ENCODE data around the gene SPG7. TPM values are rescaled to one million over a fixed set of nuclear protein-coding genes. Genes with fewer than 3 reads are reported as not detected.

SPG7 gene
- total RNA-seq, 1 experiment from 2014 or later: 119 TPM

DNA sequence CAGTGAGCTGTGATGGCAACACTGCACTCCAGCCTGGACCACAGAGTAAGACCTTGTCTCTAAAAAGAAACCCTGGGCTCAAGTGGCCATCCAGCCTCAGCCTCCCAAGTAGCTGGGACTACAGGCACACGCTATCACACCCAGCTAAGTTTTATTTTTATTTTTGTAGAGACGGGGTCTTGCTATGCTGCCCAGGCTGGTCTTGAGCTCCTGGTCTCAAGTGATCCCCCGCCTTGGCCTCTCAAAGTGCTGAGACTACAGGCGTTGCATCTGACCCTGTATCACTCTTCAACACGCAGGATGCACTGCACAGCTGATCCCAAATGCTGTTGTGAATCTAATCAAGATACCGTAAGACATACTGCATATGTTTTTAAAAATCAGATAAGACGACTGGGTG lies 40.8 kb upstream of the SPG7 start:
- Histone ChIP-seq H3T11ph (ENCODE audit: low read length) (no peak overlapping the region), H3K4ac (ENCODE audit: low read depth, low read length) (no peak overlapping the region), H2BK120ac (ENCODE audit: low read depth, low read length, poor library complexity, severe bottlenecking) (no peak overlapping the region), H3K9ac (ENCODE audit: extremely low read depth, insufficient read length, low read length) (no peak overlapping the region), H3K79me2 (ENCODE audit: insufficient read depth, low read length) (peaks cover 64% of the 10 kb centered on the region), H3K23ac (ENCODE audit: insufficient read length, low read depth, low read length) (no peak overlapping the region), H3K56ac (ENCODE audit: insufficient read length, low read depth, low read length) (no peak overlapping the region), H4K20me1 (ENCODE audit: control insufficient read depth, insufficient read depth, insufficient read length) (no peaks in the 10 kb centered on the region), H3K79me1 (ENCODE audit: insufficient read depth, low read depth, low read length, poor library complexity, severe bottlenecking) (peaks cover 4% of the 10 kb centered on the region), H2BK5ac (ENCODE audit: insufficient read length, low read length) (no peak overlapping the region), H3K18ac (ENCODE audit: insufficient read length, low read depth, low read length) (no peak overlapping the region), H3K14ac (ENCODE audit: insufficient read depth, low read length) (no peak overlapping the region), H4K5ac (ENCODE audit: insufficient read length, low read depth, low read length) (no peak overlapping the region), H4K91ac (ENCODE audit: insufficient read length, low read depth, low read length) (no peak overlapping the region), H2BK20ac (ENCODE audit: low read depth, low read length, poor library complexity, severe bottlenecking) (no peak overlapping the region), H3K4me1 (ENCODE audit: insufficient read depth, low read length) (no peaks in the 10 kb centered on the region; the same call in 1 of the 2 replicates), H2BK12ac (ENCODE audit: insufficient read length, low read depth, low read length) (no peak overlapping the region), H3K4me2 (ENCODE audit: insufficient read depth, insufficient read length, low read length) (no peak overlapping the region), H4K8ac (replicated peaks; ENCODE audit: insufficient read length, low read depth, low read length) (no peak overlapping the region), H3K23me2 (ENCODE audit: insufficient read length, low read depth, low read length, poor library complexity, severe bottlenecking) (no peaks in the 10 kb centered on the region), H2BK15ac (ENCODE audit: low read depth, low read length) (no peak overlapping the region), H3K27me3 (ENCODE audit: insufficient read depth, low read length) (no peaks in the 10 kb centered on the region), H3K27ac (ENCODE audit: insufficient read length, low read depth, low read length) (no peak overlapping the region), H2AFZ (ENCODE audit: low read length) (no peak overlapping the region), H2AK5ac (ENCODE audit: insufficient read length, low read length) (no peak overlapping the region), H3K9me3 (ENCODE audit: control insufficient read depth, low read depth, low read length) (no peaks in the 10 kb centered on the region)
- Mint-ChIP-seq H3K4me1 (peaks cover 31 to 36% of the 10 kb centered on the region in 2 experiments), H3K4me3 (no peak overlapping the region), H3K27me3 (ENCODE audit: low read depth) (no peaks in the 10 kb centered on the region), H3K36me3 (ENCODE audit: insufficient read depth in 1 of 3, low read depth in 3 of 3) (peaks cover 15 to 31% (median 23%) of the 10 kb centered on the region in 3 experiments; a peak in 6 of 7 replicates), H3K27ac (peak overlapping the region in 1 of 3 experiments; percentile 44; a peak in 1 of 7 replicates), H3K9me3 (peaks cover 8 to 19% of the 10 kb centered on the region in 2 experiments)
- WGBS (ENCODE audit: extremely low coverage, insufficient read length, low lambda C conversion rate): no CpG with 5 or more reads among the region's 7 CpGs
- DNase-seq: no peak
- no peak for TF ChIP-seq CTCF (conservative IDR thresholded peaks at IDR 0.05)
